BJ (cell line): Measurements from ENCODE around the gene SWI5. TPM values are rescaled to one million over a fixed set of nuclear protein-coding genes. Genes with fewer than 3 reads are reported as not detected.

Experiments used
- CTCF ChIA-PET: fragments of 350-600 bp; formaldehyde crosslinking; extraction: SDS; loops from one replicate; lab custom pipeline; 2021; ENCODE audit warnings: antibody characterized with exemption, inconsistent platforms; lab: Yijun Ruan, JAX
- POLR2A ChIA-PET: fragments of 300-600 bp; sonication (Branson Sonifier 250); formaldehyde crosslinking; extraction: SDS; loops from one replicate; lab custom pipeline; 2021; ENCODE audit warnings: antibody characterized with exemption; lab: Charles Lee
- DNase-seq: peaks from one replicate; pipeline ENCODE4 v3.0.0-alpha.2; 2011; ENCODE audit warnings: low read depth
- H3K27me3 ChIP-seq: 2 replicates; pipeline ENCODE4 v1.6.0; 2011; ENCODE audit warnings: low read length; ENCODE audit not compliant: control insufficient read depth, insufficient read depth
- H3K36me3 ChIP-seq: 2 replicates; pipeline ENCODE4 v1.5.1; 2011; ENCODE audit warnings: low read length; ENCODE audit not compliant: control insufficient read depth, insufficient read depth
- H3K4me3 ChIP-seq: 2 replicates; pipeline ENCODE4 v1.5.1; 2011; ENCODE audit warnings: low read depth, mild to moderate bottlenecking, control low read depth, low read length
- CTCF ChIP-seq: IDR thresholded peaks from 2 replicates; pipeline ENCODE4 v1.5.1; 2011; ENCODE audit warnings: low read depth, mild to moderate bottlenecking, control low read depth, inconsistent platforms, low read length, moderate library complexity; ENCODE audit not compliant: insufficient read depth
- polyA plus RNA-seq: library from polyadenylated mRNA; depleted of rRNA; stranded (reverse); fragments of >200 nt; gene quantifications from 2 replicates; pipeline ENCODE4 v1.2.3, GENCODE V29; 2011

The SWI5 gene
- polyA plus RNA-seq, 1 experiment: 77.4 TPM

- Histone ChIP-seq H3K36me3 (no peaks in the 10 kb centered on the region; the same call in 1 of the 2 replicates), H3K4me3 (no peak overlapping the region), H3K27me3 (no peaks in the 10 kb centered on the region)
- ChIA-PET POLR2A (no interaction called here), CTCF (no interaction called here)
- no peak for DNase-seq
- TF ChIP-seq CTCF: no peak
Measured at GRCh38 chr9:128233817-128234406, 42.2 kb upstream of the SWI5 start.

DNA sequence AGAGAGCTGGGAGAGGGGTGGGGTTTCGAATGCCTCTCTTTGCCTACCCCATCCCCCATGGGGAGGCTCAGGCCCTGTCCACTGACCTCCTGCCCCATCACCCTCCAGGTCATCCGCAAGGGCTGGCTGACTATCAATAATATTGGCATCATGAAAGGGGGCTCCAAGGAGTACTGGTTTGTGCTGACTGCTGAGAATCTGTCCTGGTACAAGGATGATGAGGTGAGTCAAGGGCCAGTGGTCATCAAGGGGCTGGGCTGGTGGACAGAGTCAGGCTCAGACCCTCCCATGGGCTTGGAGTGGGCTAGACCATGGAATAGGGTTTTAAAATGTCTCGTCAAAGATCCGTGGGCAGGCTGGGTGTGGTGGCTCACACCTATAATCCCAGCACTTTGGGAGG is 34.0 kb upstream of the SWI5 start:
- H3K36me3 ChIP-seq: peaks cover 6% of the 10 kb centered on the region
- POLR2A ChIA-PET: no interaction called here
- no peak for DNase-seq
- H3K27me3 ChIP-seq: no peaks in the 10 kb centered on the region
- no peak overlapping the region for H3K4me3 ChIP-seq
- CTCF ChIA-PET: interaction anchor here (1.0 kb wide), 1 partner anchor 129 kb away, joined by 3 read pairs; the partner anchor contains the start of gene URM1
- TF ChIP-seq CTCF: no peak

DNA sequence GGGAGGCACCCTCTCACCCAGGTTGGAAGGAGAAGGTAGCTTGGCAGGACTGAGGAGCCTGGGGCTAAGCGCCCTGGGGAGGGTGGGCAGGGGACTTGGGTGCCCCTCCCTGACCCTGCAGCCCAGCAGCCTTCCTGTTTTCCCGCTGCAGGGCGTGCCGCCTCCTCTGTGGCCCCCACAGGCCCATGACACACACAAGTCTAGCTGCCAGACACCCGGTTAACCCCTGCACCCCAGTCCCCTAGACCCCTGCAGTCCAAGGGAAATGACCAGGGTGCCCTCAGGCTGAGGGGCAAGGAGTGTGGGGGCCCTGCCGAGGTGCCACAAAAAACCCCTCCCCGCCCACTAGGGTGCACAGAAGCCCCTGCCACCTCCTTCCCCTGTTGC is 33.3 kb upstream of the SWI5 start:
- no peak overlapping the region for H3K4me3 ChIP-seq
- TF ChIP-seq CTCF: no peak
- H3K27me3 ChIP-seq: no peaks in the 10 kb centered on the region
- POLR2A ChIA-PET: no interaction called here
- no peak for DNase-seq
- H3K36me3 ChIP-seq: peaks cover 6% of the 10 kb centered on the region
- CTCF ChIA-PET: interaction anchor here (1.0 kb wide), 1 partner anchor 128 kb away, joined by 3 read pairs; the partner anchor contains the start of gene URM1

GRCh38 chr9:128243215-128244018 is 32.7 kb upstream of the SWI5 start:
- Histone ChIP-seq H3K27me3 (no peaks in the 10 kb centered on the region), H3K36me3 (peaks cover 6% of the 10 kb centered on the region), H3K4me3 (no peak overlapping the region)
- no peak for TF ChIP-seq CTCF
- ChIA-PET CTCF (interaction anchor here (1.0 to 1.4 kb wide), 2 partner anchors 40 to 128 kb away, joined by 3 read pairs; partner anchors contain the start of genes DNM1 and URM1), POLR2A (no interaction called here)
- no peak for DNase-seq

DNA sequence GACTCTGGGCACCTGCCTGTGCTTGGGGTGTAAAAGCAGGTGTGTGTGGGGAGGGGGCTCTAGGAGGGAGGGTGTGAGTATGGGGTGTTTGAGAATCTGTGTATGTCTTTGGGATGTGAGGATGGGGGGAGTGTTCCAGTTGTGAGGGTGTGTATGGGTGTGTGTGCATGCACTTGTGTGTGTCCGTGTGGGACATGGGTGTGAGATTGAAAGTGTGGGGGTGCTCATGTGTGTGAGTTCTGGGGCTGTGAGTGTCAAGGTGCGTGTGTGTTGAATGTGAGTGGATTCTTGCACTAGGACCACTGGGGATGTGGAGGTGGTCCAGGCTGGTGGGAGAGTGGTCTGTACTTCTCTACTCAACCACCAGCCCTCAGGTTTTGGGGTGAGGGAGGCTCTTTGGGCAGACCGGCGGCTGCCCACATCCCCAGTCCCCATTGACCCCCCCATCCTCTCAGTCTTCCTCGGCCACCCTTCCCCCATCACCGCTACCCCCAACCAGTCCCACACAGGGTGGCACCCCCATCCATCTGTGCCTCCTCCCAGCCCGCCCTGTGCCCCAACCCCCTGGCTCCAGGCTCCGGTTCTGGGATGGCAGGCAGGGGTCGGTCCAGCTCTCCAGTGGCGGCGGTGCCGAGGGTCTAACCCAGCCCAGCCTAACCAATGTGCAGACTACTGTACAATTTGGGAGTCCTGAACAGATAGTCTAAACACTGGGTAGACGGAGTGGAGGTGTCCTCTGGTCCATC is 31.8 kb upstream of the SWI5 start:
- ChIA-PET POLR2A (interaction anchor here (0.7 kb wide), 1 partner anchor 19 kb away, joined by 5 read pairs; no protein-coding TSS in a partner anchor), CTCF (interaction anchor here (1.4 to 3.0 kb wide), 3 partner anchors 11 to 54 kb away, joined by 3 to 15 read pairs (median 5); partner anchors contain the start of genes CIZ1 and DNM1)
- no peaks in the 10 kb centered on the region for H3K27me3 ChIP-seq
- peaks cover 6% of the 10 kb centered on the region for H3K36me3 ChIP-seq
- no peak for TF ChIP-seq CTCF
- H3K4me3 ChIP-seq: peak overlapping the region; percentile 82
- DNase-seq: no peak
